ENCODE data around the gene FRAS1.
"Not testable (repeated sequence)": the region's sequence is repeated elsewhere in the genome, so short reads cannot be mapped to it uniquely, and the experiment has no call there.

FRAS1 gene

DNA sequence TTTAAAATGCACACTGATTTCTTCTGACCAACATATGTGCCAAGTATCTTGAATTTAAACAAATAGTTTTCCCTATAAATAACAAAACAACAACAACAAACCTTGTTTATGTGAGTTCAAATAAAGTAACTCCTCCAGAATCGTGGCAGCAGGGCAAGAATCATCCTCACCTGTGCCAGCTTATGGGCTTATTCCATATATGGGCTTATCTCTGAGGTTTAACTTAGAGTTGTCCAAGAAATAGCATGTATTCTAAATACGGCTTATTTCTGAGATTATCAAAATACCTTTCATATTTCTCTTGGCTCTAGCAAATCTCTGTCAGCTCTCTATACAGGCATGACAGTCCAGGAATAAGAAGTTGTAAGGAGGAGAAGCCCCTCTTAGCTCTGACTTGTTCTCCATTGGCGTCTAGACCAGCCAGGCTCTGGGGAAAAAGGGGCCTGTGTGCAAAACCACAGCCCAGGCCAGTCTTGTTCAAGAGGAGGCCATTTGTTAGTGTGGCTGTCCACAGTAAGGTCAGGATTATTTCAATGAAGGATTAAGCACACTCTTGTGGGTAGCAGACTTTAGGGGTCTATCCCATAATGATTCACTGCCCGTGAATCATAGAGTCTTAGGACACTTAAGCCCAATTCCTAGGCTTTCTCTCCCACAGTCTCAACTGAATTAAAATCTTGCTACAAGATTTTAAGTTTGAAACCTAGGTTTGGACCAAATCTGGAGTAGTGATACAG is 63.2 kb downstream of the FRAS1 start:
- no peak for DNase-seq

- no peak for DNase-seq
Observed at GRCh38 chr4:78121338-78121904, 64.3 kb downstream of the FRAS1 start.

DNA sequence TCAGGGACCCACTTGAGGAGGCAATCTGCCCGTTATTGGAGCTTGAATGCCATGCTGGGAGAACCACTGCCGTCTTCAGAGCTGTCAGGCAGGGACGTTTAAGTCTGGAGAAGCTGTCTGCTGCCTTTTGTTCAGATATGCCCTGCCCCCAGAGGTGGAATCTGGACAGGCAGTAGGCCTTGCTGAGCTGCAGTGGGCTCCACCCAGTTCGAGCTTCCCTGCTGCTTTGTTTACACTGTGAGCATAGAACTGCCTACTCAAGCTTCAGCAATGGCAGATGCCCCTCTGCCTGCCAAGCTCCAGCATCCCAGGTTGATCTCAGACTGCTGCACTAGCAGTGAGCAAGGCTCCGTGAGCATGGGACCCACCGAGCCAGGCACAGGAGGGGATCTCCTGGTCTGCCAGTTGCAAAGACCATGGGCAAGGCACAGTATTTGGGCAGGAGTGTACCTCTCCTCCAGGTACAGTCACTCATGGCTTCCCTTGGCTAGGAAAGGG is 68.8 kb downstream of the FRAS1 start:
- not testable (repeated sequence) for DNase-seq

GRCh38 chr4:78129383-78130108 is 72.4 kb downstream of the FRAS1 start:
- DNase-seq: no peak

- no peak for DNase-seq
Observed at GRCh38 chr4:78131403-78131802, 74.3 kb downstream of the FRAS1 start.

GRCh38 chr4:78136109-78137081 is 79.3 kb downstream of the FRAS1 start:
- no peak for DNase-seq

DNA sequence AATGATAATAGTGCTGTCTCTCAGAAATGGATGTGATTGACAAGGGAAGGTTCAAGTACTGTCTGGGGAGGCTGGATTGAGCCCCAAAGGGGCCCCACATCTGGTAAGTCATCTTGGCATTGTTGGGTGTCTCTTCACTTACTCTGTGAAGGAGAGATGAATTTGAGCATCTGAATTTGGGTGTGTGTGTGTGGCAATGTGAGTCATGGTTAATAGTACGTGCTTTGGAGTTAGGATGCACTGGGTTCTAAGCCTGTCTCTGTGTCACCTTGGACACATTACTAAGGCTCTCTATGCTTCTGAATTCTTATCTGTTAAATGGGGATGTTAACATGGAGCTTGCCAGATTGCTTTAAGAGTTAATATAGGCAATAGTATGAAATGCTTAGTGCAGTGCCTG is 80.4 kb downstream of the FRAS1 start:
- DNase-seq: no peak

DNA sequence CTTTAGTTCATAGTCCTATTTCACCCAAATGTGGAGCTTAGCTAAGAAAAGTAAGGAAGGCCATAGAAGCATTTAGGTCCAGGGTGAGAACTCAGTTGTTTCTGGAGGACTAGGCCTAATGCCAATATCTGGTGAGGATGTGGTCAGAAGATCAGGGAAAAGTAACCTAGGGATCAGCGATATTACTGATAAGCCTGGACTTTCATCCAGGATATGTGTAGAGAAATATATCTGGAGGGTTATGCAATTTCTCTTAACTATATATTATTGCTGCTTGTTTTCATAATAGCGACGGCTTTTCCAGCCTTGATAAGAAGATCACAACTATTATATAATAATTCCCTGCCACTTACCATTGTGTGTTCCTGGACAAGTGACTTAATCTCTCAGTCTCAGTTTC is 81.1 kb downstream of the FRAS1 start:
- DNase-seq: no peak

DNA sequence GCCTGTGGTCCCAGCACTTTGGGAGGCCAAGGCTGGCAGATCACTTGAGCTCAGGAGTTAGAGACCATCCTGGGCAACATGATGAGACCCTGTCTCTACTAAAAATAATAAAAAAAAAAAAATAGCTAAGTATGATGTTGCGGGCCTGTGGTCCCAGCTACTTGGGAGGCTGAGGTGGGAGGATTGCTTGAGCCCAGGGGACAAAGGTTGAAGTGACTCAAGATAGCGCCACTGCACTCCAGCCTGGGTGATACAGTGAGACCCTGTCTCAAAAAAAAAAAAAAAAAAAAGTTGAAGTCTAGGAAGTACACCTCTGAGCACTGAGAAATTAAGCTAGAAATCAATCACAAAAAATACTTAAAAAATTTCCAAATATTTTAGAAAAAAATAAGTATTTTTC is 86.5 kb downstream of the FRAS1 start:
- no peak for DNase-seq

GRCh38 chr4:78145008-78145407 is 87.9 kb downstream of the FRAS1 start:
- DNase-seq: no peak

- no peak for DNase-seq
Observed at GRCh38 chr4:78145622-78146021, 88.5 kb downstream of the FRAS1 start.

- no peak for DNase-seq
Observed at GRCh38 chr4:78149751-78150542, 92.8 kb downstream of the FRAS1 start.

DNA sequence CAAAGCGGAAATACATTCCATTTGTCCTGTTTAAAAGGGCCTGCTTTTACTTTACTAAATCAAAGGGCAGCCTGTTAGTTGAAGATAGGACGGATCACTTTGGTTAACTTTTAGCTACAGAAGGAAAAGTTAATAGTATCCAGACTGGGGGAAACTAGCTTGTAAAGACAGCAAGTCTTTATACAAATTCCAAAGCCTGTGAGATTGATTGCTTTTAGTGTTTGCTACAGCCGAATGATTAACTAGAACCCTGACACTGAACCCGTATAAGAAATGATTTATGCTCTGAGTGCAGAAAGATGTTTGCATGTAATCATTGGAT is 93.4 kb downstream of the FRAS1 start:
- DNase-seq: no peak

- DNase-seq: no peak
Observed at GRCh38 chr4:78152795-78153194, 95.7 kb downstream of the FRAS1 start.

GRCh38 chr4:78154972-78155590 is 98.0 kb downstream of the FRAS1 start:
- no peak for DNase-seq

GRCh38 chr4:78155616-78156105 is 98.5 kb downstream of the FRAS1 start:
- DNase-seq: no peak

DNA sequence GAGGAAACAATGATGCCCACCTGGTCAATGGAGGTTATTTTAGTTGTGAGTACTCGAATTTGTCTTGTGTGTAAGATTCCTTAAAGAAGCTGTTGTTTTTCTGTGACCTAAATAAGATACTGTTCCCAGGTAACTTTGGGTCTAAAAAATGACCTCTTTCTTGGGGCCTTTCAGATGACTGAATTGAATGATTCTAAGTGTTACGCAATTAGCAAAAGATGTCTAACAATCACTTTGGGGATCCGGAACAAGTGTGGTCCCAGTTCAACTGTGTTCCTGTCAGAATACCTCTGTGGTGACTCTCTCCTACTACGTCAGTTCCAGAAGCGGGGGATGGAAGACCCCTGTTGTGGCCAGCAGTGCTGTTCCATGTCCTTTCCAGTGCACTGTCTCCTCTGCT is 99.4 kb downstream of the FRAS1 start:
- no peak for DNase-seq

DNA sequence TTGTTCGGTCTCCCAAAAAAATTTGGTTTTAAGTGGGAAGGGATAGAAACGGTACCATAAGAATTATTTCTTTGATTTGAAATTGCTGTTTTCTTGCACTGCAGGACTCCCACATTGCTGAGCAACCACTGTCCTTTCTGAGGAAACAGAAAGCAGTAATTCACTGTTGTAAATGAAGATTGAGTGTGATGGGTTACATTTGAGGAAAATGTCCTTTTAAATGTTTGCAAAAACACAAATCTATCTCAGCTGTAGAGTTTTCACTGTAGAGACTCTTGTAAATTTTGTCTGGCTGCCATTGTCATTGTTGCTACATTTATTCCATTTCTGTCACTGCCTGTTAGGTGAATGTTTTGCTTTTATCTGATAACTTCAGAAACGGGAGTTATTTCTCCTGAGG is 105.2 kb downstream of the FRAS1 start:
- DNase-seq: no peak

GRCh38 chr4:78162821-78163220 is 105.7 kb downstream of the FRAS1 start:
- DNase-seq: no peak

DNA sequence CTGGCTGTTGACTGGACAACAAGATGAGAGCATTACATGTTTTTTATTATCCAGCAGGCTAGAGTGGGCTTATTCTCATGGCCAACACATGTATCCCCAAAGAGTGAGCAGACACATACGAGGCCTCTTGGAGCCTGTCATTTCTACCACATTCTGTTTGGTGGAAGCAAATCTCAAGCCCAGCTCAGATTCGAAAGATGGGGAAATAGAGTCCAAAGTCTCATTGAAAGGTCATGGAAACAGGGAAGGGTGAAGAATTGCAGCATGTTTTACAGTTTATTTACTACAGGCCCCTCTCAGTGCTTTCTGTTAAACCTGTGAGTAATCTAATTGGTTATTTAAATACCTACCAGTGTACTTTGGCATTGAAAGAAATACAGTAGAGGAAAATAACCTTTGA is 108.6 kb downstream of the FRAS1 start:
- DNase-seq: no peak

DNA sequence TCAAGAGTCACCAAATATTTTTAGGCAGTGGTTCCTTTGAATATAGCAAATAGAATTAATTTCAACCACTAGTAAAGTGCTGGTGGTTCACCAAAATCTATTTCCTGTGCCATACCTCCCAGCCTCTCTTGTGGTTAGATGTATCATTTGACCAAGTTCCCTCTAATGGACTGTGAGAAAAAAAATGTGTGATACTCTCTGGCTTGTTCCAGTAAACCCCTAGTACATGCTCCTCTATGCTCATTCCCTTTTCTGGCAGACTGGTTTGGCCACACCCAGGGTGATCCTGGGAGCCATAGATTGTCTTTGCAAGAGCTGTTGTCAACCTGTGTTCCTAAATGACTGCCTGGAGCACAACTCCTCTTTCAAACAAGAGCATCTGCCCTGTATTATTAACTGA is 109.5 kb downstream of the FRAS1 start:
- no peak for DNase-seq

GRCh38 chr4:78167510-78167909 is 110.4 kb downstream of the FRAS1 start:
- no peak for DNase-seq
